Measurements from ENCODE around the gene E2F6. TPM values are rescaled to one million over a fixed set of nuclear protein-coding genes. Genes with fewer than 3 reads are reported as not detected.

Gene E2F6
- total and polyA plus RNA-seq, 2 of the 13 experiments (the other 11 are each of a cell fraction or from before 2014, with no cell fraction given) = 27.3 to 36.0 TPM

DNA sequence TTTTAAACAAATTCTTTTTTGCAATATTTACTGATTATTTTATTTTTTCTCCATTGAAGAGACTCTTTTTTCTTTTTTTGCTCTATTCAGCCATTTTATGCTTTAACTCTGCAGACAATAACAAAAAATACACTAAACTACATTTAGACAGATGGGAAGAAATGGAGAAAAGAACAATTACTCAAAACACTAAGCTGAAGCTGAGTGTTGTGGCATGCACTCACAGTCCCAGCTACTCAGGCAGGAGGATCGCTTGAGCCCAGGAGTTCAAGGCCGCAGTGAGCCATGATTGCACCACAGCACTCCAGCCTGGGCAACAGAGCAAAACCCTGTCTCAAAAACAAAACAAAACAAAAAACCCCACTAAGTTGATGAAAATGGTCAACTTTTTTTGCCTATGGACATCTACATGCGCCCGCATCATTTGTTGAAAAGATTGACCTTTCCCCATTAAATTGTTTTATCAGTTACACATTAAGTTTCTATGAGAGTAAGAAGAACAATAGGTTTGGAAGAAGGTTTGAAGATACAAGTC is 43.0 kb downstream of the E2F6 start (continued):
- TF ChIP-seq EP300 (IDR thresholded peaks at IDR 0.05; ENCODE audit: low read depth in 2 of 2, low read length in 2 of 2) (peak in 1 of 2 experiments; percentile 72; a peak in 1 of 4 replicates), EP300 (CRISPR knock-in tag; IDR thresholded peaks at IDR 0.05; ENCODE audit: borderline replicate concordance) (peak; percentile 21; the same call in 1 of the 2 replicates), ZNF552 (CRISPR knock-in tag; IDR thresholded peaks at IDR 0.05; ENCODE audit: borderline replicate concordance) (no peak), ZNF510 (CRISPR knock-in tag; IDR thresholded peaks at IDR 0.05; ENCODE audit: low read depth) (no peak), RARA (CRISPR knock-in tag; IDR thresholded peaks at IDR 0.05) (peak; percentile 94), IRX3 (CRISPR knock-in tag; IDR thresholded peaks at IDR 0.05; ENCODE audit: borderline replicate concordance, low read depth) (no peak), PLRG1 (conservative IDR thresholded peaks at IDR 0.05) (no peak), NPAS2 (CRISPR knock-in tag; IDR thresholded peaks at IDR 0.05; ENCODE audit: borderline replicate concordance) (no peak), ZNF879 (CRISPR knock-in tag; IDR thresholded peaks at IDR 0.05) (no peak), IRF2 (CRISPR knock-in tag; IDR thresholded peaks at IDR 0.05) (peak; percentile 61)
- TF ChIP-seq, protein P1, sequence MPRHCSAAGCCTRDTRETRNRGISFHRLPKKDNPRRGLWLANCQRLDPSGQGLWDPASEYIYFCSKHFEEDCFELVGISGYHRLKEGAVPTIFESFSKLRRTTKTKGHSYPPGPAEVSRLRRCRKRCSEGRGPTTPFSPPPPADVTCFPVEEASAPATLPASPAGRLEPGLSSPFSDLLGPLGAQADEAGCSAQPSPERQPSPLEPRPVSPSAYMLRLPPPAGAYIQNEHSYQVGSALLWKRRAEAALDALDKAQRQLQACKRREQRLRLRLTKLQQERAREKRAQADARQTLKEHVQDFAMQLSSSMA (CRISPR knock-in tag; IDR thresholded peaks at IDR 0.05) = no peak
- TF ChIP-seq, protein P2, sequence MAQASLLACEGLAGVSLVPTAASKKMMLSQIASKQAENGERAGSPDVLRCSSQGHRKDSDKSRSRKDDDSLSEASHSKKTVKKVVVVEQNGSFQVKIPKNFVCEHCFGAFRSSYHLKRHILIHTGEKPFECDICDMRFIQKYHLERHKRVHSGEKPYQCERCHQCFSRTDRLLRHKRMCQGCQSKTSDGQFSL (CRISPR knock-in tag; IDR thresholded peaks at IDR 0.05) = no peak
- TF ChIP-seq, protein P3, sequence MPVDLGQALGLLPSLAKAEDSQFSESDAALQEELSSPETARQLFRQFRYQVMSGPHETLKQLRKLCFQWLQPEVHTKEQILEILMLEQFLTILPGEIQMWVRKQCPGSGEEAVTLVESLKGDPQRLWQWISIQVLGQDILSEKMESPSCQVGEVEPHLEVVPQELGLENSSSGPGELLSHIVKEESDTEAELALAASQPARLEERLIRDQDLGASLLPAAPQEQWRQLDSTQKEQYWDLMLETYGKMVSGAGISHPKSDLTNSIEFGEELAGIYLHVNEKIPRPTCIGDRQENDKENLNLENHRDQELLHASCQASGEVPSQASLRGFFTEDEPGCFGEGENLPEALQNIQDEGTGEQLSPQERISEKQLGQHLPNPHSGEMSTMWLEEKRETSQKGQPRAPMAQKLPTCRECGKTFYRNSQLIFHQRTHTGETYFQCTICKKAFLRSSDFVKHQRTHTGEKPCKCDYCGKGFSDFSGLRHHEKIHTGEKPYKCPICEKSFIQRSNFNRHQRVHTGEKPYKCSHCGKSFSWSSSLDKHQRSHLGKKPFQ (CRISPR knock-in tag; IDR thresholded peaks at IDR 0.05; ENCODE audit: insufficient replicate concordance) = no peak
- TF ChIP-seq, protein P4, sequence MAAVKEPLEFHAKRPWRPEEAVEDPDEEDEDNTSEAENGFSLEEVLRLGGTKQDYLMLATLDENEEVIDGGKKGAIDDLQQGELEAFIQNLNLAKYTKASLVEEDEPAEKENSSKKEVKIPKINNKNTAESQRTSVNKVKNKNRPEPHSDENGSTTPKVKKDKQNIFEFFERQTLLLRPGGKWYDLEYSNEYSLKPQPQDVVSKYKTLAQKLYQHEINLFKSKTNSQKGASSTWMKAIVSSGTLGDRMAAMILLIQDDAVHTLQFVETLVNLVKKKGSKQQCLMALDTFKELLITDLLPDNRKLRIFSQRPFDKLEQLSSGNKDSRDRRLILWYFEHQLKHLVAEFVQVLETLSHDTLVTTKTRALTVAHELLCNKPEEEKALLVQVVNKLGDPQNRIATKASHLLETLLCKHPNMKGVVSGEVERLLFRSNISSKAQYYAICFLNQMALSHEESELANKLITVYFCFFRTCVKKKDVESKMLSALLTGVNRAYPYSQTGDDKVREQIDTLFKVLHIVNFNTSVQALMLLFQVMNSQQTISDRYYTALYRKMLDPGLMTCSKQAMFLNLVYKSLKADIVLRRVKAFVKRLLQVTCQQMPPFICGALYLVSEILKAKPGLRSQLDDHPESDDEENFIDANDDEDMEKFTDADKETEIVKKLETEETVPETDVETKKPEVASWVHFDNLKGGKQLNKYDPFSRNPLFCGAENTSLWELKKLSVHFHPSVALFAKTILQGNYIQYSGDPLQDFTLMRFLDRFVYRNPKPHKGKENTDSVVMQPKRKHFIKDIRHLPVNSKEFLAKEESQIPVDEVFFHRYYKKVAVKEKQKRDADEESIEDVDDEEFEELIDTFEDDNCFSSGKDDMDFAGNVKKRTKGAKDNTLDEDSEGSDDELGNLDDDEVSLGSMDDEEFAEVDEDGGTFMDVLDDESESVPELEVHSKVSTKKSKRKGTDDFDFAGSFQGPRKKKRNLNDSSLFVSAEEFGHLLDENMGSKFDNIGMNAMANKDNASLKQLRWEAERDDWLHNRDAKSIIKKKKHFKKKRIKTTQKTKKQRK (IDR thresholded peaks at IDR 0.05; ENCODE audit: low read length) = no peak
- TF ChIP-seq, protein P5, sequence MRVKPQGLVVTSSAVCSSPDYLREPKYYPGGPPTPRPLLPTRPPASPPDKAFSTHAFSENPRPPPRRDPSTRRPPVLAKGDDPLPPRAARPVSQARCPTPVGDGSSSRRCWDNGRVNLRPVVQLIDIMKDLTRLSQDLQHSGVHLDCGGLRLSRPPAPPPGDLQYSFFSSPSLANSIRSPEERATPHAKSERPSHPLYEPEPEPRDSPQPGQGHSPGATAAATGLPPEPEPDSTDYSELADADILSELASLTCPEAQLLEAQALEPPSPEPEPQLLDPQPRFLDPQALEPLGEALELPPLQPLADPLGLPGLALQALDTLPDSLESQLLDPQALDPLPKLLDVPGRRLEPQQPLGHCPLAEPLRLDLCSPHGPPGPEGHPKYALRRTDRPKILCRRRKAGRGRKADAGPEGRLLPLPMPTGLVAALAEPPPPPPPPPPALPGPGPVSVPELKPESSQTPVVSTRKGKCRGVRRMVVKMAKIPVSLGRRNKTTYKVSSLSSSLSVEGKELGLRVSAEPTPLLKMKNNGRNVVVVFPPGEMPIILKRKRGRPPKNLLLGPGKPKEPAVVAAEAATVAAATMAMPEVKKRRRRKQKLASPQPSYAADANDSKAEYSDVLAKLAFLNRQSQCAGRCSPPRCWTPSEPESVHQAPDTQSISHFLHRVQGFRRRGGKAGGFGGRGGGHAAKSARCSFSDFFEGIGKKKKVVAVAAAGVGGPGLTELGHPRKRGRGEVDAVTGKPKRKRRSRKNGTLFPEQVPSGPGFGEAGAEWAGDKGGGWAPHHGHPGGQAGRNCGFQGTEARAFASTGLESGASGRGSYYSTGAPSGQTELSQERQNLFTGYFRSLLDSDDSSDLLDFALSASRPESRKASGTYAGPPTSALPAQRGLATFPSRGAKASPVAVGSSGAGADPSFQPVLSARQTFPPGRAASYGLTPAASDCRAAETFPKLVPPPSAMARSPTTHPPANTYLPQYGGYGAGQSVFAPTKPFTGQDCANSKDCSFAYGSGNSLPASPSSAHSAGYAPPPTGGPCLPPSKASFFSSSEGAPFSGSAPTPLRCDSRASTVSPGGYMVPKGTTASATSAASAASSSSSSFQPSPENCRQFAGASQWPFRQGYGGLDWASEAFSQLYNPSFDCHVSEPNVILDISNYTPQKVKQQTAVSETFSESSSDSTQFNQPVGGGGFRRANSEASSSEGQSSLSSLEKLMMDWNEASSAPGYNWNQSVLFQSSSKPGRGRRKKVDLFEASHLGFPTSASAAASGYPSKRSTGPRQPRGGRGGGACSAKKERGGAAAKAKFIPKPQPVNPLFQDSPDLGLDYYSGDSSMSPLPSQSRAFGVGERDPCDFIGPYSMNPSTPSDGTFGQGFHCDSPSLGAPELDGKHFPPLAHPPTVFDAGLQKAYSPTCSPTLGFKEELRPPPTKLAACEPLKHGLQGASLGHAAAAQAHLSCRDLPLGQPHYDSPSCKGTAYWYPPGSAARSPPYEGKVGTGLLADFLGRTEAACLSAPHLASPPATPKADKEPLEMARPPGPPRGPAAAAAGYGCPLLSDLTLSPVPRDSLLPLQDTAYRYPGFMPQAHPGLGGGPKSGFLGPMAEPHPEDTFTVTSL (CRISPR knock-in tag; IDR thresholded peaks at IDR 0.05; ENCODE audit: borderline replicate concordance) = peak; percentile 78

Measured in HepG2 (cell line).